ENCODE results near the gene PSTPIP2. TPM values are rescaled to one million over a fixed set of nuclear protein-coding genes. Genes with fewer than 3 reads are reported as not detected.
"Not testable (repeated sequence)": the region's sequence is repeated elsewhere in the genome, so short reads cannot be mapped to it uniquely, and the experiment has no call there.

PSTPIP2 gene
- total and polyA plus RNA-seq, 2 donors (not counting 3 experiments of a cell fraction or from before 2014, with no cell fraction given): 1.6 to 4.9 TPM

- no peak overlapping the region for H3K27ac ChIP-seq (ENCODE audit: insufficient read depth, low read depth, low read length)
- H4K20me1 ChIP-seq (replicated peaks; ENCODE audit: control insufficient read depth, extremely low read depth, insufficient read depth, low read length): no peaks in the 10 kb centered on the region
- H3K4me1 ChIP-seq (ENCODE audit: control insufficient read depth, extremely low read depth, insufficient read depth, low read length): no peaks in the 10 kb centered on the region
- no peak for FAIRE-seq
- no peak overlapping the region for H3K4me3 ChIP-seq (replicated peaks in 1 of 3; ENCODE audit: insufficient read depth in 1 of 3, low read depth in 1 of 3, low read length in 3 of 3)
- dilution Hi-C loops (cut with MboI; ENCODE audit: extremely low pct_ligation_motif_present, low sequenced_read_pairs): no loop called here
- H3K4me2 ChIP-seq (ENCODE audit: insufficient read depth, low read length): no peak overlapping the region
- H2AFZ ChIP-seq (ENCODE audit: low read depth, low read length): no peak overlapping the region
- no peaks in the 10 kb centered on the region for H3K36me3 ChIP-seq (ENCODE audit: control insufficient read depth in 2 of 2, extremely low read depth in 1 of 2, insufficient read depth in 2 of 2, low read length in 2 of 2)
- DNase-seq (ENCODE audit: low read depth, low spot score): no peak
- H3K79me2 ChIP-seq (ENCODE audit: control insufficient read depth, insufficient read depth, low read length): no peaks in the 10 kb centered on the region
- no peaks in the 10 kb centered on the region for H3K9me1 ChIP-seq (replicated peaks; ENCODE audit: control insufficient read depth, extremely low read depth, insufficient read depth, low read length)
- no peaks in the 10 kb centered on the region for H3K9me3 ChIP-seq (replicated peaks; ENCODE audit: control insufficient read depth, insufficient read depth, low read length)
- intact Hi-C loops (cut with micrococcal nuclease): no loop called here
- CTCF ChIA-PET: interaction anchor here (1.6 kb wide), 1 partner anchor 25 kb away, joined by 4 read pairs; no protein-coding TSS in a partner anchor
- no peak overlapping the region for H3K9ac ChIP-seq (replicated peaks; ENCODE audit: extremely low read depth, insufficient read depth, low read length)
- peaks cover 0 to 4% of the 10 kb centered on the region in 2 experiments for H3K27me3 ChIP-seq (ENCODE audit: control insufficient read depth in 2 of 2, insufficient read depth in 2 of 2, low read length in 2 of 2)
- POLR2A ChIA-PET: no interaction called here
- BruUV-seq (replicated peaks): no TSS peak
- TF ChIP-seq FOS (IDR thresholded peaks at IDR 0.05; ENCODE audit: borderline replicate concordance, insufficient read depth, low read length) (no peak), EZH2 (IDR thresholded peaks at IDR 0.05; ENCODE audit: borderline replicate concordance, low read depth, low read length, severe bottlenecking) (no peak), JUN (IDR thresholded peaks at IDR 0.05; ENCODE audit: borderline replicate concordance, insufficient read depth, insufficient read length, low read depth) (no peak), MYC (IDR thresholded peaks at IDR 0.05; ENCODE audit: low read depth, low read length) (no peak), POLR2AphosphoS5 (IDR thresholded peaks at IDR 0.05; ENCODE audit: insufficient read depth, low read depth, low read length) (no peak), GATA2 (IDR thresholded peaks at IDR 0.05; ENCODE audit: insufficient read depth, insufficient read length, low read depth, low read length) (no peak), CTCF (IDR thresholded peaks at IDR 0.05; ENCODE audit: extremely low read depth in 1 of 2, insufficient read depth in 1 of 2, low read depth in 1 of 2, low read length in 2 of 2) (no peak), POLR2A (IDR thresholded peaks at IDR 0.05; ENCODE audit: low read depth, low read length) (no peak)
- TF ChIP-seq, protein P1, sequence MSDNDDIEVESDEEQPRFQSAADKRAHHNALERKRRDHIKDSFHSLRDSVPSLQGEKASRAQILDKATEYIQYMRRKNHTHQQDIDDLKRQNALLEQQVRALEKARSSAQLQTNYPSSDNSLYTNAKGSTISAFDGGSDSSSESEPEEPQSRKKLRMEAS (IDR thresholded peaks at IDR 0.05; ENCODE audit: insufficient read depth, insufficient read length): no peak
Measured at GRCh38 chr18:46048641-46049040, 23.4 kb downstream of the PSTPIP2 start.

GRCh38 chr18:46047369-46047768 is 24.7 kb downstream of the PSTPIP2 start:
- H3K4me1 ChIP-seq (ENCODE audit: control insufficient read depth, extremely low read depth, insufficient read depth, low read length); H4K20me1 ChIP-seq (replicated peaks; ENCODE audit: control insufficient read depth, extremely low read depth, insufficient read depth, low read length); dilution Hi-C loops (cut with MboI; ENCODE audit: extremely low pct_ligation_motif_present, low sequenced_read_pairs); intact Hi-C loops (cut with micrococcal nuclease); H3K4me3 ChIP-seq (replicated peaks in 1 of 3; ENCODE audit: insufficient read depth in 1 of 3, low read depth in 1 of 3, low read length in 3 of 3); H3K9ac ChIP-seq (replicated peaks; ENCODE audit: extremely low read depth, insufficient read depth, low read length); H3K36me3 ChIP-seq (ENCODE audit: control insufficient read depth in 2 of 2, extremely low read depth in 1 of 2, insufficient read depth in 2 of 2, low read length in 2 of 2); H3K9me1 ChIP-seq (replicated peaks; ENCODE audit: control insufficient read depth, extremely low read depth, insufficient read depth, low read length); H3K27ac ChIP-seq (ENCODE audit: insufficient read depth, low read depth, low read length); BruUV-seq (replicated peaks); H3K4me2 ChIP-seq (ENCODE audit: insufficient read depth, low read length); H3K27me3 ChIP-seq (ENCODE audit: control insufficient read depth in 2 of 2, insufficient read depth in 2 of 2, low read length in 2 of 2); H2AFZ ChIP-seq (ENCODE audit: low read depth, low read length); FAIRE-seq; H3K9me3 ChIP-seq (replicated peaks; ENCODE audit: control insufficient read depth, insufficient read depth, low read length); H3K79me2 ChIP-seq (ENCODE audit: control insufficient read depth, insufficient read depth, low read length); POLR2A ChIA-PET; DNase-seq (ENCODE audit: low read depth, low spot score): not testable (repeated sequence)
- CTCF ChIA-PET: interaction anchor here (1.5 kb wide), 1 partner anchor 8 kb away, joined by 4 read pairs; no protein-coding TSS in a partner anchor

All from endothelial cell of umbilical vein (primary cell).